Left forelimb (tissue), 1 donor: ENCODE data around the gene KRT35.

ENCODE experiments used
- DNase-seq: peaks from one replicate; pipeline ENCODE4 v3.0.0-alpha.2; 2018; ENCODE audit warnings: low spot score

Gene KRT35

GRCh38 chr17:41511716-41512115, 30.8 kb upstream of the KRT35 start:
- no peak for DNase-seq

GRCh38 chr17:41511116-41511515, 30.2 kb upstream of the KRT35 start:
- DNase-seq: no peak

GRCh38 chr17:41510251-41511065, 29.5 kb upstream of the KRT35 start:
- DNase-seq: no peak

GRCh38 chr17:41507315-41507880, 26.4 kb upstream of the KRT35 start:
- DNase-seq: no peak

- no peak for DNase-seq
Observed at GRCh38 chr17:41505809-41506767, 25.1 kb upstream of the KRT35 start.

GRCh38 chr17:41505007-41505808, 24.3 kb upstream of the KRT35 start, which contains the start of gene KRT13:
TSS of gene KRT13 (minus strand) at chr17:41505612. CDS start at chr17:41505550, 62 bp downstream.
- no peak for DNase-seq

- no peak for DNase-seq
Observed at GRCh38 chr17:41504246-41504977, 23.5 kb upstream of the KRT35 start.

GRCh38 chr17:41503202-41503601, 22.3 kb upstream of the KRT35 start:
- no peak for DNase-seq

GRCh38 chr17:41500131-41500911, 19.4 kb upstream of the KRT35 start:
- DNase-seq: no peak

- DNase-seq: no peak
Observed at GRCh38 chr17:41499714-41500113, 18.8 kb upstream of the KRT35 start.

- DNase-seq: no peak
Observed at GRCh38 chr17:41498276-41498675, 17.3 kb upstream of the KRT35 start.

GRCh38 chr17:41496803-41497484, 16.0 kb upstream of the KRT35 start:
- DNase-seq: no peak

GRCh38 chr17:41494524-41494923, 13.6 kb upstream of the KRT35 start:
- DNase-seq: no peak

- no peak for DNase-seq
Observed at GRCh38 chr17:41492771-41493170, 11.8 kb upstream of the KRT35 start.

- DNase-seq: no peak
Observed at GRCh38 chr17:41492351-41492750, 11.4 kb upstream of the KRT35 start.

- no peak for DNase-seq
Observed at GRCh38 chr17:41491476-41491875, 10.5 kb upstream of the KRT35 start.

GRCh38 chr17:41490000-41490990, 9.3 kb upstream of the KRT35 start:
- no peak for DNase-seq

GRCh38 chr17:41489531-41489930, 8.6 kb upstream of the KRT35 start, which contains the start of gene KRT36:
TSS of gene KRT36 (minus strand) at chr17:41489910. CDS start at chr17:41489864, 46 bp downstream.
- no peak for DNase-seq
